SK-N-SH (cell line): ENCODE results near the gene ARHGEF37.

Experiments used
- EP300 ChIP-seq, 2 experiments: IDR thresholded peaks; 2 replicates each; pipeline versions ENCODE4 v1.4.0 to v1.6.1; 2012; ENCODE audit warnings: borderline replicate concordance in 1 of 2, low read depth in 1 of 2, low read length in 1 of 2
- EZH2phosphoT487 ChIP-seq: fragments of 200-600 bp; sonication (generic); IDR thresholded peaks from 2 replicates; pipeline ENCODE4 v1.6.1; 2017; ENCODE audit warnings: low read depth, mixed run types, mild to moderate bottlenecking, antibody characterized with exemption, moderate library complexity, borderline replicate concordance
- FOXM1 ChIP-seq: IDR thresholded peaks from 2 replicates; pipeline ENCODE4 v1.4.0; 2012; ENCODE audit warnings: low read depth, mild to moderate bottlenecking
- GATA2 ChIP-seq: sonication (generic); formaldehyde crosslinking; IDR thresholded peaks from 2 replicates; pipeline ENCODE4 v1.5.0; 2020; ENCODE audit warnings: mild to moderate bottlenecking, missing genetic modification reagents
- MEF2A ChIP-seq: IDR thresholded peaks from 2 replicates; pipeline ENCODE4 v1.4.0; 2012; ENCODE audit warnings: low read depth, borderline replicate concordance
- POLR2AphosphoS5 ChIP-seq: IDR thresholded peaks from 2 replicates; pipeline ENCODE4 v1.6.1; 2012; ENCODE audit warnings: low read depth, low read length
- RAD21 ChIP-seq: IDR thresholded peaks from 2 replicates; pipeline ENCODE4 v1.6.1; 2012; ENCODE audit warnings: mild to moderate bottlenecking, low read length
- SIN3A ChIP-seq: IDR thresholded peaks from 2 replicates; pipeline ENCODE4 v1.6.1; 2012; ENCODE audit warnings: low read depth, mild to moderate bottlenecking, low read length, moderate library complexity, borderline replicate concordance
- SMC3 ChIP-seq: IDR thresholded peaks from 2 replicates; pipeline ENCODE4 v1.6.1; 2012; ENCODE audit warnings: low read depth, low read length, improper control_type of control experiment
- TAF1 ChIP-seq: IDR thresholded peaks from 2 replicates; pipeline ENCODE4 v1.6.1; 2012; ENCODE audit warnings: low read depth, mild to moderate bottlenecking, low read length, moderate library complexity, borderline replicate concordance
- TF ChIP-seq, protein P1 (sequence below): IDR thresholded peaks from 2 replicates; pipeline ENCODE4 v1.4.0; 2012; ENCODE audit warnings: low read depth
- TF ChIP-seq, protein P2 (sequence below): fragments of 200-600 bp; sonication (generic); IDR thresholded peaks from 2 replicates; pipeline ENCODE4 v1.6.1; 2017; ENCODE audit warnings: antibody characterized with exemption, mild to moderate bottlenecking, moderate library complexity
- TF ChIP-seq, protein P3 (sequence below): fragments of 150-350 bp; IDR thresholded peaks from 2 replicates; pipeline ENCODE4 v1.6.1; 2017; ENCODE audit warnings: antibody characterized with exemption, low read length, low read depth, borderline replicate concordance
- TF ChIP-seq, protein P4 (sequence below): IDR thresholded peaks from 2 replicates; pipeline ENCODE4 v1.4.0; 2012; ENCODE audit warnings: low read depth, borderline replicate concordance

DNA sequence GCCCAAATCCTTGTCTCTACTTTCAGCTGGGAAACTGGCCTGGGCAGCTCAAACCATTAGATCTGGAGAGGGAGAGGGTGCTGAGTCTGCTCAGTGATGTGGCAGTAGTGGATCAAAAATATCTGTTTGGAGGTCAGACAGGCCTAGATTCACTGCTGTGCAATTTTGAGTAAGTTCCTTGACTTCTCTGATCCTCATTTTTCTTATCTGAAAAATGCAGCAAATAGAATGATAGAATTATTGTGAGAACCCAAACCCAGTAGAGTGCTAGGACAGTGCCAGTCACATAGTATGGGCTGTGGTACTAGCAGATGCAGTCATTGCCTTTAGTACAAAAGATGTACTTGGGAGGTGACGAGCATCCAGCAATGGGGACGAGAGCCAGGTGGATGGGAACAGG is 50.2 kb downstream of the ARHGEF37 start:
- TF ChIP-seq, protein P1, sequence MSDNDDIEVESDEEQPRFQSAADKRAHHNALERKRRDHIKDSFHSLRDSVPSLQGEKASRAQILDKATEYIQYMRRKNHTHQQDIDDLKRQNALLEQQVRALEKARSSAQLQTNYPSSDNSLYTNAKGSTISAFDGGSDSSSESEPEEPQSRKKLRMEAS = no peak
- no peak for TF ChIP-seq SMC3
- TF ChIP-seq TAF1 = no peak
- TF ChIP-seq, protein P2, sequence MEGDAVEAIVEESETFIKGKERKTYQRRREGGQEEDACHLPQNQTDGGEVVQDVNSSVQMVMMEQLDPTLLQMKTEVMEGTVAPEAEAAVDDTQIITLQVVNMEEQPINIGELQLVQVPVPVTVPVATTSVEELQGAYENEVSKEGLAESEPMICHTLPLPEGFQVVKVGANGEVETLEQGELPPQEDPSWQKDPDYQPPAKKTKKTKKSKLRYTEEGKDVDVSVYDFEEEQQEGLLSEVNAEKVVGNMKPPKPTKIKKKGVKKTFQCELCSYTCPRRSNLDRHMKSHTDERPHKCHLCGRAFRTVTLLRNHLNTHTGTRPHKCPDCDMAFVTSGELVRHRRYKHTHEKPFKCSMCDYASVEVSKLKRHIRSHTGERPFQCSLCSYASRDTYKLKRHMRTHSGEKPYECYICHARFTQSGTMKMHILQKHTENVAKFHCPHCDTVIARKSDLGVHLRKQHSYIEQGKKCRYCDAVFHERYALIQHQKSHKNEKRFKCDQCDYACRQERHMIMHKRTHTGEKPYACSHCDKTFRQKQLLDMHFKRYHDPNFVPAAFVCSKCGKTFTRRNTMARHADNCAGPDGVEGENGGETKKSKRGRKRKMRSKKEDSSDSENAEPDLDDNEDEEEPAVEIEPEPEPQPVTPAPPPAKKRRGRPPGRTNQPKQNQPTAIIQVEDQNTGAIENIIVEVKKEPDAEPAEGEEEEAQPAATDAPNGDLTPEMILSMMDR = no peak
- no peak for TF ChIP-seq POLR2AphosphoS5
- TF ChIP-seq, protein P3, sequence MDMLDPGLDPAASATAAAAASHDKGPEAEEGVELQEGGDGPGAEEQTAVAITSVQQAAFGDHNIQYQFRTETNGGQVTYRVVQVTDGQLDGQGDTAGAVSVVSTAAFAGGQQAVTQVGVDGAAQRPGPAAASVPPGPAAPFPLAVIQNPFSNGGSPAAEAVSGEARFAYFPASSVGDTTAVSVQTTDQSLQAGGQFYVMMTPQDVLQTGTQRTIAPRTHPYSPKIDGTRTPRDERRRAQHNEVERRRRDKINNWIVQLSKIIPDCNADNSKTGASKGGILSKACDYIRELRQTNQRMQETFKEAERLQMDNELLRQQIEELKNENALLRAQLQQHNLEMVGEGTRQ = no peak
- TF ChIP-seq, protein P4, sequence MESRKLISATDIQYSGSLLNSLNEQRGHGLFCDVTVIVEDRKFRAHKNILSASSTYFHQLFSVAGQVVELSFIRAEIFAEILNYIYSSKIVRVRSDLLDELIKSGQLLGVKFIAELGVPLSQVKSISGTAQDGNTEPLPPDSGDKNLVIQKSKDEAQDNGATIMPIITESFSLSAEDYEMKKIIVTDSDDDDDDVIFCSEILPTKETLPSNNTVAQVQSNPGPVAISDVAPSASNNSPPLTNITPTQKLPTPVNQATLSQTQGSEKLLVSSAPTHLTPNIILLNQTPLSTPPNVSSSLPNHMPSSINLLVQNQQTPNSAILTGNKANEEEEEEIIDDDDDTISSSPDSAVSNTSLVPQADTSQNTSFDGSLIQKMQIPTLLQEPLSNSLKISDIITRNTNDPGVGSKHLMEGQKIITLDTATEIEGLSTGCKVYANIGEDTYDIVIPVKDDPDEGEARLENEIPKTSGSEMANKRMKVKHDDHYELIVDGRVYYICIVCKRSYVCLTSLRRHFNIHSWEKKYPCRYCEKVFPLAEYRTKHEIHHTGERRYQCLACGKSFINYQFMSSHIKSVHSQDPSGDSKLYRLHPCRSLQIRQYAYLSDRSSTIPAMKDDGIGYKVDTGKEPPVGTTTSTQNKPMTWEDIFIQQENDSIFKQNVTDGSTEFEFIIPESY = no peak
- no peak for TF ChIP-seq MEF2A
- no peak for TF ChIP-seq FOXM1
- TF ChIP-seq SIN3A = no peak
- no peak for TF ChIP-seq GATA2
- TF ChIP-seq EP300 (IDR thresholded peaks at IDR 0.05; ENCODE audit: borderline replicate concordance in 1 of 2, low read depth in 1 of 2, low read length in 1 of 2) = no peak
- TF ChIP-seq EZH2phosphoT487 = no peak
- no peak for TF ChIP-seq RAD21
